CD1c-positive myeloid dendritic cell (primary cell): Measurements from ENCODE around the gene DAGLB.
A peak's percentile ranks its signal among the peaks of the same experiment; 100 is the strongest.
"Not testable (repeated sequence)": the region's sequence is repeated elsewhere in the genome, so short reads cannot be mapped to it uniquely, and the experiment has no call there.

Source experiments
- DNase-seq: peaks from one replicate; pipeline ENCODE4 v3.0.0-alpha.2; 2016; ENCODE audit errors: extremely low spot score

Gene DAGLB

GRCh38 chr7:6447581-6448199 is at the start of gene DAGLB:
Gene DAGLB, minus strand, starts transcription at chr7:6447954. Its CDS starts 112 bp downstream, at chr7:6447842.
- peak; percentile 99 for DNase-seq

- no peak for DNase-seq
Observed at GRCh38 chr7:6497637-6497905, 49.8 kb upstream of the DAGLB start.

DNA sequence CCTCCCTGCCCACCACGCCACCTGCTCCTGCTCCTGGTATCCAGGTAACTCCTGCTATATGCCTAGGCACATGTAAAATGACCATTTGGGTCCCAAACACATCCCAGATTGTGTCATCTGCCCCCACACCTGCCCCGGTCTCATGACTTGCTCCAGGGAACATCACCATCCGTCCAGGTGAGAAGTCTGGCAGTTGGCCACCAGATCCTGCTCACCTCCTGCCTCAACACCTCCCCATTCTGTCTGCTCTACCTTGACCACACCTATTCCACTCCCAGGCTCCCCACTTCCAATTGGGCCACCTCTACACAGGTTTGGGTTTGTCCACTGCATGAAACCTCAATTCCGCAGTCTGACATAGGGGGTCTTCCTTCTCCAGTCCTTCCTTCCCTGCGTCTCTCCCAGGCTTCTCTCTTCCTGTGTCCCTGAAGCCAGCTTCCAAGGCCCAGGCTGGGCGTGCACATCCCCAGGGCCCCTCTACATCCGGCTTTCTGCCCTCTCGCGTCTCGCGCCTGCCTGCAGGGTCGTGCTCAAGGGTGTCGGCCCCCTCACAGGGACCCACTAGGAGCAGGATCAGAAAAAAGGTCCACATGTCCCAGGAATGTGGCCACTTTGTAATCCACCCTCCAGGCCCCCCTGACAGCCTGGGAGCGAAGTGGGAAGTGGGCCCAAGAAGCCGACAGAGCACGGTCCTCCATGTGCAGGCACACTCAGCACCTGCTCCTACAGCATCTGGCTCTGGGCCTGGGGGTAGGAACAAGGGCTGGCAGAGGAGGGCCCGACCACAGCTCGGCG is 49.3 kb upstream of the DAGLB start:
- no peak for DNase-seq

DNA sequence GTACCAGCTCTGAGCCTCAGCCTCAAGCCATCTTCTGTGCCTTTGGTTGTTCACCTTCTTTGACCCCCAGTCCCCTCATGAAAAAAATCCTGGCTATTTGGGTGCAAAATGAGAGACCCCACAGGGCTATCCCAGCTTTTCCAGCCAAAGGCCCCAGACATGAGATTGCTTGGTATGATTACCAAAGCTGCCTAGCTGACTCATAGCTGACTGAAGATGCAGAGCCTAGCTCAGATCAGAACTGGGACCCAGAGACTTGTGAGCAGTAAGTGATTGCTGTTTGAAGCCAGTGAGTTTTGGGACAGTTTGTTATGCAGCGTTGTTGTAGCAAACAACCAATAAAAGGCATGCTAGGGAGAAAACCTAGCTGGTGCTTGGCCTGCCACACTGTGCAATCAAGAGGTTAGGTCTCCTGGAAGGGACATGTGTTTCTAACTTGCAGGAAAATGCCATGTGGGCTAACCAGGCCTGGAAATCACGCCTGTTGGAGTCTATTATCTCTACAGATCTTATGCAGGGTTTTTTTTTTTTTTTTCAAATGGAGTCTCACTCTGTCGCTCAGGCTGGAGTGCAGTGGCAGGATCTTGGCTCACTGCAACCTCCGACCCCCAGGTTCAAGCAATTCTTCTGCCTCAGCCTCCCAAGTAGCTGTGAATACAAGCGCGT is 48.0 kb upstream of the DAGLB start:
- DNase-seq, result no peak

- no peak for DNase-seq
Observed at GRCh38 chr7:6494365-6494764, 46.6 kb upstream of the DAGLB start.

DNA sequence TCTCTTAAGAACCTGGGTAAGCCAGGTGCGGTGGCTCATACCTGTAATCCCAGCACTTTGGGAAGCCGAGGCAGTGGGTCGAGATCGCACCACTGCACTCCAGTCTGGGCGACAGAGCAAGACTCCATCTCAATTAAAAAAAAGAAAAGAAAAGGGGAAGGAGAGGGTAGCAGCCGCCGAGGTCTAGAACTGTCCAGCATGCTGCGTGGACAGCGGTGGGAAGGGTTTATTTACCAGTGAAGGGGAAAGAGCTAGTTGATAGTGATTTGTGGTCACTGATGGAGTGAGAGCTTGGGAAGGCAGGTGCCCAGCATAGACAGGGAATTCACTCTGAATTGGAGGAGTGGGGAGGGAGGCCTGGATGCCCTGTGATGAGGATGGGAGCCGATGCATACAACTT is 43.4 kb upstream of the DAGLB start:
- DNase-seq, result no peak

DNA sequence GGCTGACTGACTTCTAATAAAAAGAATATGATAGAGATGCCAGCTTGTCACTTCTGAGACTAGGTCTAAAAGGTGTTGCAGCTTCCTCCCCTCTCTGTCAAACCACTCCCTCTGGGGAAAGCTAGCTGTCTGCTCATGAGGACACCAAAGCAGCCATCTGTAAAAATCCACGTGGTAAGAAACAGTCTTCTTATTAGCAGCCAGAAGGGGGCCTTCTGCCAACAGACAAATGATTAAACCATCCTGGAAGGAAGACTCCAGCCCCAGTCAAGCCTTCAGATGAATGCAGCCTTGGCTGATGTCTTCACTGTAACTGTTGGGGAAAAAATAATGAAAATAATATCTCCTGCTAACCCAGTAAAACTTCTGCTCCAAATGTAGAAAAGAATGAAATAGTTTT is 41.9 kb upstream of the DAGLB start:
- DNase-seq, result no peak

- DNase-seq, result no peak
Observed at GRCh38 chr7:6487184-6487545, 39.4 kb upstream of the DAGLB start.

GRCh38 chr7:6486438-6487183 is 38.9 kb upstream of the DAGLB start:
- no peak for DNase-seq

DNA sequence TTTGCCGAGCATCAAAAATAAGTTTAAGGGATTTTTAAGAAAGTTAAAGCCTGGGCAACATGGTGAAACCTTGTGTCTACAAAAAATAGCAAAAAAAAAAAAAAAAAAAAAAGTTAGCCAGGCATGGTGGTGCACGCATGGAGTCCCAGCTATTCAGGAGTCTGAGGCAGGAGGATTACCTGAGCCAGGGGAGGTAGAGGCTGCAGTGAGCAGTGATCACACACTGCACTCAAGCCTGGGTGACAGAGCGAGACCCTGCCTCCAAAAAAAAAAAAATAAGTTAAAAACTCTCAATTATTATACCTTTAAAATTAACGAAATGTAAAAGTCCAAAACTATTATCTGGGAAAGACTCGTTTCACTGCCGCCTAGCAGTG is 35.0 kb upstream of the DAGLB start:
- no peak for DNase-seq

GRCh38 chr7:6482307-6482706 is 34.6 kb upstream of the DAGLB start:
- DNase-seq, result no peak

GRCh38 chr7:6481445-6481844 is 33.7 kb upstream of the DAGLB start:
- DNase-seq, result no peak

GRCh38 chr7:6480323-6480660 is 32.5 kb upstream of the DAGLB start:
- no peak for DNase-seq

GRCh38 chr7:6479067-6479466 is 31.3 kb upstream of the DAGLB start:
- no peak for DNase-seq

GRCh38 chr7:6478186-6478585 is 30.4 kb upstream of the DAGLB start:
- no peak for DNase-seq

DNA sequence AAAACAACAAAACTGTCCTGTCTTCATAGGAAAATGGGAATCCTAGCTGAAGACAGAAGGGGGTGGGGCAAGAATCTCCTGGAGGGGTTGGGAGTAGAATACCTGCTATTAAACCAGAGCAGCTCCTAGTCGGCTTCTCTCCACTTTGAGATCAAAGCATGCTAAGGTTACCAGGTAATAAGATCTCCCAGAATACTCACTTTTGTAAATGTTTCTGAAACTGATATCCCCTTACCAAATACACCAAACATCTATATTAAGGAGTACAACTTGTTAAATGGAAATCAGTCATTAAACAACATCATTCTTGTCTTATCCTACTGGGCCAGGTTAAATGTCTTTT is 29.5 kb upstream of the DAGLB start:
- DNase-seq, result no peak

DNA sequence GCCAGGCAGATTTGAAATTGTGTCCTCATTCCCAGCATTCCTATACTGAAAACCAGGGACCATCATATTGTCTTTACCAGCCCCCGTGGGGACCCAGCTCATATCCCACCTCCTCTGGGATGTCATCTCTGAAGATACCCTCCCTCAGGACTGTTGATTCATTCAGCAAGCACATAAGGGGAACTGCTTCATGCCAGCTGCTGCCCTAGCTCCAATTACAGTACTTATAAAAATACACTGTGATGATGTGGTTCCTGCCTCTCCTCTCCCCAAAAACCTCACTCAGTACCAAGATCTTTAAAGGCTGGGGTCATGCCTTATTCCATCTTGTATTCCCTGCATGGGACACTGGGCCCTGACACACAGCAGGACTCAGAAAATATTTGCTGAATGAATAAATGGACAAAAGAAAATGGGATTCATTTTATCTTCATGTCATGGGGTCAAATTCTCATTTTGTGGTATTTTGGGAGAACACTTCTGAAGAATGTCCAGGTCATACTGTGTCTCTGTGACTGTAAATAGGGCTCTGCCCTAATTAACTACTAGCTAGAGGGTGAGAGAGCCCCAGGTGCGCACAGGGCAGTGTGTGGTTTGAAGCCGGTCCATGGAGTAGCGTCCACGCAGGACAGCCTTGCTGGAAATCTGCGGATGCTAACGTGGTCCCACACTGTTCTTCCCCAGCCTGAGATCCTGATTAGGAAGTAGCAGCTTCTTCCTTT is 29.0 kb upstream of the DAGLB start:
- DNase-seq, result peak; percentile 45

- no peak for DNase-seq
Observed at GRCh38 chr7:6475433-6476186, 27.9 kb upstream of the DAGLB start.

GRCh38 chr7:6465862-6466261 is 18.1 kb upstream of the DAGLB start:
- DNase-seq, result no peak

DNA sequence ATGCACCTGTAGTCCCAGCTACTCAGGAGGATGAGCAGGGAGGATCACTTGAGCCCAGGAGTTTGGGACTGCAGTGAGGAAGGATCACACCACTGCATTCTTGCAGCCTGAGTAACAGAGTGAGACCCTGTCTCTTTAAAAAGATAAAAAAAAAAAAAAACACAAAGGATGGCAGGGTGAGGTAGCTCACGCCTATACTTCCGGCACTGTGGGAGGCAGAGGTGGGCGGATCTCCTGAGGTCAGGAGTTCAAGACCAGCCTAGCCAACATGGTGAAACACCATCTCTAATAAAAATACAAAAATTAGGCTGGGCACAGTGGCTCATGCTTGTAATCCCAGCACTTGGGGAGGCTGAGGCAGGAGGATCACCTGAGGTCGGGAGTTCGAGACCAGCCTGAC is 15.9 kb upstream of the DAGLB start:
- not testable (repeated sequence) for DNase-seq

- no peak for DNase-seq
Observed at GRCh38 chr7:6461946-6462550, 14.3 kb upstream of the DAGLB start.
